H1 (cell line): ENCODE measurements around the gene WDR7. TPM values are rescaled to one million over a fixed set of nuclear protein-coding genes. Genes with fewer than 3 reads are reported as not detected.

ENCODE experiments used
- BCL11A ChIP-seq, 2 experiments: IDR thresholded peaks; one replicate each; pipeline ENCODE4 v1.6.1; 2011; ENCODE audit warnings: low read depth in 2 of 2, low read length in 2 of 2, mild to moderate bottlenecking in 2 of 2
- GABPA ChIP-seq: IDR thresholded peaks from 2 replicates; pipeline ENCODE4 v1.6.1; 2011; ENCODE audit warnings: mild to moderate bottlenecking, low read length, moderate library complexity, borderline replicate concordance; ENCODE audit not compliant: insufficient read depth
- HDAC2 ChIP-seq, 2 experiments: fragments of 300-600 bp in 1 of 2; sonication (generic) in 1 of 2; IDR thresholded peaks; 2 replicates each; pipeline ENCODE4 v1.6.1; 2011 to 2012; ENCODE audit warnings: low read depth in 2 of 2, low read length in 2 of 2, mild to moderate bottlenecking in 2 of 2, moderate library complexity in 2 of 2, borderline replicate concordance in 1 of 2, inconsistent platforms in 1 of 2
- HDAC6 ChIP-seq: IDR thresholded peaks from one replicate; pipeline ENCODE4 v1.7.1; 2012; ENCODE audit warnings: low read depth, mild to moderate bottlenecking, inconsistent platforms, low read length, moderate library complexity
- MAFK ChIP-seq: IDR thresholded peaks from 2 replicates; pipeline ENCODE4 v1.6.1; 2012; ENCODE audit warnings: low read depth, mild to moderate bottlenecking, improper control_type of control experiment, low read length
- ZNF274 ChIP-seq: IDR thresholded peaks from 2 replicates; pipeline ENCODE4 v1.7.0; 2012; ENCODE audit warnings: low read length, borderline replicate concordance; ENCODE audit errors: extremely low read depth
- polyA plus RNA-seq, 7 experiments: library from polyadenylated mRNA; depleted of rRNA in 3 of 7; stranded (reverse) in 5 of 7; unstranded in 2 of 7; fragments of >200 nt in 5 of 7; fragments of 200-250 nt in 2 of 7; gene quantifications; 1 replicate in 5 of 7; 2 replicates in 1 of 7; 4 replicates in 1 of 7; pipeline versions ENCODE4 v1.2.1 to v1.2.3, GENCODE V29; 2011 to 2013; ENCODE audit warnings: missing spikeins in 2 of 7, mixed read lengths in 2 of 7
- total RNA-seq: library from RNA; stranded (reverse); fragmentation: NEBNext Ultra II Directional; extraction: Animal tissue kit (Norgen Biotek cat#: 25700); gene quantifications from 2 replicates; pipeline ENCODE4 v1.2.1, GENCODE V29; 2021
- TF ChIP-seq, protein P1 (sequence below): fragments of 300-600 bp; sonication (generic); IDR thresholded peaks from 2 replicates; pipeline ENCODE4 v1.7.1; 2012; ENCODE audit warnings: low read length, moderate library complexity, mild to moderate bottlenecking, inconsistent platforms; ENCODE audit not compliant: insufficient replicate concordance
- TF ChIP-seq, protein P2 (sequence below): IDR thresholded peaks from 2 replicates; pipeline ENCODE4 v1.6.1; 2012; ENCODE audit warnings: inconsistent platforms
- TF ChIP-seq, protein P3 (sequence below): IDR thresholded peaks from 2 replicates; pipeline ENCODE4 v1.6.1; 2012; ENCODE audit warnings: low read length, inconsistent platforms

WDR7 gene
- total and polyA plus RNA-seq, 2 of the 8 experiments (the other 6 are each of a cell fraction or from before 2014, with no cell fraction given): 5.5 to 15.2 TPM

DNA sequence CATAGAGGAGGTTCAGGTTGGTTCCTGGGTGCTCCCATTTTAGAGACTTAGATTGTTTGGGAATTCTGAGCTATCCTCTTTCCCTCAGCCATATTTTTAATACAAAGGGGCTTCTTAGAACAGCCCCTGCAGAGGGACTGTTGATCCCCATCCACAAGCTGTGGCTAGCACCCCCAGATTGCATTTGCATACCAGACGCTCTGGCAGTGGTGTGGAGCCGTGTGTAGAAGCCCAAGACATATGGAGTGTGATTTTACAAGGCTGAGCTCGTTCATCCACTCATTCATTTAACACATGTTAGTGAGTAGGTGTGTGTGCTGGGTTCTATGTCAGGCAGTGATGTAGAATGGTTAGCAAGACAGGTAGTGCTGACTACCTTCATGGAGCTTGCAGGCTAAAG, 329.0 kb downstream of the WDR7 start (continued):
- TF ChIP-seq, protein P1, sequence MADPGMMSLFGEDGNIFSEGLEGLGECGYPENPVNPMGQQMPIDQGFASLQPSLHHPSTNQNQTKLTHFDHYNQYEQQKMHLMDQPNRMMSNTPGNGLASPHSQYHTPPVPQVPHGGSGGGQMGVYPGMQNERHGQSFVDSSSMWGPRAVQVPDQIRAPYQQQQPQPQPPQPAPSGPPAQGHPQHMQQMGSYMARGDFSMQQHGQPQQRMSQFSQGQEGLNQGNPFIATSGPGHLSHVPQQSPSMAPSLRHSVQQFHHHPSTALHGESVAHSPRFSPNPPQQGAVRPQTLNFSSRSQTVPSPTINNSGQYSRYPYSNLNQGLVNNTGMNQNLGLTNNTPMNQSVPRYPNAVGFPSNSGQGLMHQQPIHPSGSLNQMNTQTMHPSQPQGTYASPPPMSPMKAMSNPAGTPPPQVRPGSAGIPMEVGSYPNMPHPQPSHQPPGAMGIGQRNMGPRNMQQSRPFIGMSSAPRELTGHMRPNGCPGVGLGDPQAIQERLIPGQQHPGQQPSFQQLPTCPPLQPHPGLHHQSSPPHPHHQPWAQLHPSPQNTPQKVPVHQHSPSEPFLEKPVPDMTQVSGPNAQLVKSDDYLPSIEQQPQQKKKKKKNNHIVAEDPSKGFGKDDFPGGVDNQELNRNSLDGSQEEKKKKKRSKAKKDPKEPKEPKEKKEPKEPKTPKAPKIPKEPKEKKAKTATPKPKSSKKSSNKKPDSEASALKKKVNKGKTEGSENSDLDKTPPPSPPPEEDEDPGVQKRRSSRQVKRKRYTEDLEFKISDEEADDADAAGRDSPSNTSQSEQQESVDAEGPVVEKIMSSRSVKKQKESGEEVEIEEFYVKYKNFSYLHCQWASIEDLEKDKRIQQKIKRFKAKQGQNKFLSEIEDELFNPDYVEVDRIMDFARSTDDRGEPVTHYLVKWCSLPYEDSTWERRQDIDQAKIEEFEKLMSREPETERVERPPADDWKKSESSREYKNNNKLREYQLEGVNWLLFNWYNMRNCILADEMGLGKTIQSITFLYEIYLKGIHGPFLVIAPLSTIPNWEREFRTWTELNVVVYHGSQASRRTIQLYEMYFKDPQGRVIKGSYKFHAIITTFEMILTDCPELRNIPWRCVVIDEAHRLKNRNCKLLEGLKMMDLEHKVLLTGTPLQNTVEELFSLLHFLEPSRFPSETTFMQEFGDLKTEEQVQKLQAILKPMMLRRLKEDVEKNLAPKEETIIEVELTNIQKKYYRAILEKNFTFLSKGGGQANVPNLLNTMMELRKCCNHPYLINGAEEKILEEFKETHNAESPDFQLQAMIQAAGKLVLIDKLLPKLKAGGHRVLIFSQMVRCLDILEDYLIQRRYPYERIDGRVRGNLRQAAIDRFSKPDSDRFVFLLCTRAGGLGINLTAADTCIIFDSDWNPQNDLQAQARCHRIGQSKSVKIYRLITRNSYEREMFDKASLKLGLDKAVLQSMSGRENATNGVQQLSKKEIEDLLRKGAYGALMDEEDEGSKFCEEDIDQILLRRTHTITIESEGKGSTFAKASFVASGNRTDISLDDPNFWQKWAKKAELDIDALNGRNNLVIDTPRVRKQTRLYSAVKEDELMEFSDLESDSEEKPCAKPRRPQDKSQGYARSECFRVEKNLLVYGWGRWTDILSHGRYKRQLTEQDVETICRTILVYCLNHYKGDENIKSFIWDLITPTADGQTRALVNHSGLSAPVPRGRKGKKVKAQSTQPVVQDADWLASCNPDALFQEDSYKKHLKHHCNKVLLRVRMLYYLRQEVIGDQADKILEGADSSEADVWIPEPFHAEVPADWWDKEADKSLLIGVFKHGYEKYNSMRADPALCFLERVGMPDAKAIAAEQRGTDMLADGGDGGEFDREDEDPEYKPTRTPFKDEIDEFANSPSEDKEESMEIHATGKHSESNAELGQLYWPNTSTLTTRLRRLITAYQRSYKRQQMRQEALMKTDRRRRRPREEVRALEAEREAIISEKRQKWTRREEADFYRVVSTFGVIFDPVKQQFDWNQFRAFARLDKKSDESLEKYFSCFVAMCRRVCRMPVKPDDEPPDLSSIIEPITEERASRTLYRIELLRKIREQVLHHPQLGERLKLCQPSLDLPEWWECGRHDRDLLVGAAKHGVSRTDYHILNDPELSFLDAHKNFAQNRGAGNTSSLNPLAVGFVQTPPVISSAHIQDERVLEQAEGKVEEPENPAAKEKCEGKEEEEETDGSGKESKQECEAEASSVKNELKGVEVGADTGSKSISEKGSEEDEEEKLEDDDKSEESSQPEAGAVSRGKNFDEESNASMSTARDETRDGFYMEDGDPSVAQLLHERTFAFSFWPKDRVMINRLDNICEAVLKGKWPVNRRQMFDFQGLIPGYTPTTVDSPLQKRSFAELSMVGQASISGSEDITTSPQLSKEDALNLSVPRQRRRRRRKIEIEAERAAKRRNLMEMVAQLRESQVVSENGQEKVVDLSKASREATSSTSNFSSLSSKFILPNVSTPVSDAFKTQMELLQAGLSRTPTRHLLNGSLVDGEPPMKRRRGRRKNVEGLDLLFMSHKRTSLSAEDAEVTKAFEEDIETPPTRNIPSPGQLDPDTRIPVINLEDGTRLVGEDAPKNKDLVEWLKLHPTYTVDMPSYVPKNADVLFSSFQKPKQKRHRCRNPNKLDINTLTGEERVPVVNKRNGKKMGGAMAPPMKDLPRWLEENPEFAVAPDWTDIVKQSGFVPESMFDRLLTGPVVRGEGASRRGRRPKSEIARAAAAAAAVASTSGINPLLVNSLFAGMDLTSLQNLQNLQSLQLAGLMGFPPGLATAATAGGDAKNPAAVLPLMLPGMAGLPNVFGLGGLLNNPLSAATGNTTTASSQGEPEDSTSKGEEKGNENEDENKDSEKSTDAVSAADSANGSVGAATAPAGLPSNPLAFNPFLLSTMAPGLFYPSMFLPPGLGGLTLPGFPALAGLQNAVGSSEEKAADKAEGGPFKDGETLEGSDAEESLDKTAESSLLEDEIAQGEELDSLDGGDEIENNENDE: no peak
- TF ChIP-seq, protein P2, sequence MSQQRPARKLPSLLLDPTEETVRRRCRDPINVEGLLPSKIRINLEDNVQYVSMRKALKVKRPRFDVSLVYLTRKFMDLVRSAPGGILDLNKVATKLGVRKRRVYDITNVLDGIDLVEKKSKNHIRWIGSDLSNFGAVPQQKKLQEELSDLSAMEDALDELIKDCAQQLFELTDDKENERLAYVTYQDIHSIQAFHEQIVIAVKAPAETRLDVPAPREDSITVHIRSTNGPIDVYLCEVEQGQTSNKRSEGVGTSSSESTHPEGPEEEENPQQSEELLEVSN: no peak
- TF ChIP-seq GABPA (no peak), ZNF274 (no peak), MAFK (no peak), HDAC2 (IDR thresholded peaks at IDR 0.05; ENCODE audit: borderline replicate concordance in 1 of 2, low read depth in 2 of 2, low read length in 2 of 2) (no peak), HDAC6 (no peak), BCL11A (IDR thresholded peaks at IDR 0.05; ENCODE audit: low read depth in 2 of 2, low read length in 2 of 2) (no peak)
- TF ChIP-seq, protein P3, sequence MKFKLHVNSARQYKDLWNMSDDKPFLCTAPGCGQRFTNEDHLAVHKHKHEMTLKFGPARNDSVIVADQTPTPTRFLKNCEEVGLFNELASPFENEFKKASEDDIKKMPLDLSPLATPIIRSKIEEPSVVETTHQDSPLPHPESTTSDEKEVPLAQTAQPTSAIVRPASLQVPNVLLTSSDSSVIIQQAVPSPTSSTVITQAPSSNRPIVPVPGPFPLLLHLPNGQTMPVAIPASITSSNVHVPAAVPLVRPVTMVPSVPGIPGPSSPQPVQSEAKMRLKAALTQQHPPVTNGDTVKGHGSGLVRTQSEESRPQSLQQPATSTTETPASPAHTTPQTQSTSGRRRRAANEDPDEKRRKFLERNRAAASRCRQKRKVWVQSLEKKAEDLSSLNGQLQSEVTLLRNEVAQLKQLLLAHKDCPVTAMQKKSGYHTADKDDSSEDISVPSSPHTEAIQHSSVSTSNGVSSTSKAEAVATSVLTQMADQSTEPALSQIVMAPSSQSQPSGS: no peak
